G401 (cell line): ENCODE measurements around the gene TMPRSS6. TPM values are rescaled to one million over a fixed set of nuclear protein-coding genes. Genes with fewer than 3 reads are reported as not detected.

ENCODE experiments used
- DNase-seq: peaks from one replicate; pipeline ENCODE4 v3.0.0-alpha.2; 2015; ENCODE audit warnings: low spot score
- in situ Hi-C: cut with HindIII; loops from 2 replicates; pipeline ENCODE4 v1.10.0; 2016; ENCODE audit warnings: low sequenced_read_pairs, mixed read lengths
- total RNA-seq: library from RNA; depleted of rRNA; stranded (reverse); fragments of >200 nt; shearing (Covaris generic); gene quantifications from 2 replicates; pipeline ENCODE4 v1.2.3, GENCODE V29; 2014; rRNA removed

TMPRSS6 gene
- total RNA-seq, result not detected in 2 replicates

- no peak for DNase-seq
- in situ Hi-C loops, result no loop called here
These were observed at the start of gene TMPRSS6 for GRCh38 chr22:37109242-37109917. Gene TMPRSS6, minus strand, starts transcription at chr22:37109713. Its CDS starts 6,296 bp downstream, at chr22:37103417.

GRCh38 chr22:37158963-37159290 is 49.4 kb upstream of the TMPRSS6 start:
- in situ Hi-C loops, result no loop called here
- DNase-seq, result no peak

GRCh38 chr22:37157516-37158285 is 48.2 kb upstream of the TMPRSS6 start:
- in situ Hi-C loops, result no loop called here
- DNase-seq, result no peak

- in situ Hi-C loops, result no loop called here
- DNase-seq, result no peak
These were observed 47.3 kb upstream of the TMPRSS6 start for GRCh38 chr22:37156686-37157435.

GRCh38 chr22:37155971-37156370 is 46.5 kb upstream of the TMPRSS6 start:
- no peak for DNase-seq
- in situ Hi-C loops, result no loop called here

GRCh38 chr22:37154925-37155712 is 45.6 kb upstream of the TMPRSS6 start:
- no peak for DNase-seq
- in situ Hi-C loops, result no loop called here

GRCh38 chr22:37153901-37154300 is 44.4 kb upstream of the TMPRSS6 start:
- in situ Hi-C loops, result no loop called here
- DNase-seq, result no peak

- no peak for DNase-seq
These were observed 41.9 kb upstream of the TMPRSS6 start for GRCh38 chr22:37151401-37151800.

GRCh38 chr22:37150701-37151100 is 41.2 kb upstream of the TMPRSS6 start:
- no peak for DNase-seq
- in situ Hi-C loops, result no loop called here

More at GRCh38 chr22:37151401-37151800, 41.9 kb upstream of the TMPRSS6 start:
- in situ Hi-C loops, result no loop called here

GRCh38 chr22:37148742-37149665 is 39.5 kb upstream of the TMPRSS6 start:
- no peak for DNase-seq
- in situ Hi-C loops, result no loop called here

GRCh38 chr22:37148031-37148651 is 38.6 kb upstream of the TMPRSS6 start:
- no peak for DNase-seq
- in situ Hi-C loops, result no loop called here

- DNase-seq, result no peak
- in situ Hi-C loops, result no loop called here
These were observed 37.9 kb upstream of the TMPRSS6 start for GRCh38 chr22:37147186-37147990.

GRCh38 chr22:37146507-37147180 is 37.1 kb upstream of the TMPRSS6 start:
- in situ Hi-C loops, result no loop called here
- no peak for DNase-seq

GRCh38 chr22:37146051-37146385 is 36.5 kb upstream of the TMPRSS6 start:
- no peak for DNase-seq
- in situ Hi-C loops, result no loop called here

- in situ Hi-C loops, result no loop called here
- no peak for DNase-seq
These were observed 35.9 kb upstream of the TMPRSS6 start for GRCh38 chr22:37145180-37146050.

- no peak for DNase-seq
- in situ Hi-C loops, result no loop called here
These were observed 34.7 kb upstream of the TMPRSS6 start for GRCh38 chr22:37144180-37144554.
